ENCODE data around the gene ST6GAL2.

DNA sequence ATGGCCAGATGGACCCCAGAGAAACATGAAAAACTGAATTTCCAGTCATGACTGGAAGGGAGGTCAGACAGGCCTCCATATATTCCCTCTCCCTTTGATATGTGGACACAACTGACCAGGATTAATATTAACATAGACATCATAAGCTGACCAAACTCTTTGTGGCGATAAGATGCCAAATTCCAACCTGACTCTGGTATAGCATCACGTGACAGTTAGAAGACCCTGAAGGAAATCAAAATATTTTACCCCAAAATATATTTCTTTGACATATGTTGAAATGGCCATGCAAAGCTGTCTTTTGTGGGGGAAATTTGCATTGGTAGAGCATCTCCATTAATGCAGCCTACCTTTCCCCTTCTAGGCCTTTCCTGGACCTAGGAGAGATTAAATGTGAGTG lies 36.7 kb downstream of the ST6GAL2 start:
- TF ChIP-seq, protein P1, sequence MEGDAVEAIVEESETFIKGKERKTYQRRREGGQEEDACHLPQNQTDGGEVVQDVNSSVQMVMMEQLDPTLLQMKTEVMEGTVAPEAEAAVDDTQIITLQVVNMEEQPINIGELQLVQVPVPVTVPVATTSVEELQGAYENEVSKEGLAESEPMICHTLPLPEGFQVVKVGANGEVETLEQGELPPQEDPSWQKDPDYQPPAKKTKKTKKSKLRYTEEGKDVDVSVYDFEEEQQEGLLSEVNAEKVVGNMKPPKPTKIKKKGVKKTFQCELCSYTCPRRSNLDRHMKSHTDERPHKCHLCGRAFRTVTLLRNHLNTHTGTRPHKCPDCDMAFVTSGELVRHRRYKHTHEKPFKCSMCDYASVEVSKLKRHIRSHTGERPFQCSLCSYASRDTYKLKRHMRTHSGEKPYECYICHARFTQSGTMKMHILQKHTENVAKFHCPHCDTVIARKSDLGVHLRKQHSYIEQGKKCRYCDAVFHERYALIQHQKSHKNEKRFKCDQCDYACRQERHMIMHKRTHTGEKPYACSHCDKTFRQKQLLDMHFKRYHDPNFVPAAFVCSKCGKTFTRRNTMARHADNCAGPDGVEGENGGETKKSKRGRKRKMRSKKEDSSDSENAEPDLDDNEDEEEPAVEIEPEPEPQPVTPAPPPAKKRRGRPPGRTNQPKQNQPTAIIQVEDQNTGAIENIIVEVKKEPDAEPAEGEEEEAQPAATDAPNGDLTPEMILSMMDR (IDR thresholded peaks at IDR 0.05; ENCODE audit: low read depth, low read length, poor library complexity, severe bottlenecking) = no peak
- no peak for TF ChIP-seq EZH2phosphoT487 (IDR thresholded peaks at IDR 0.05; ENCODE audit: borderline replicate concordance, low read length)

All from DOHH2 (cell line).